Measurements from ENCODE around the gene ASAH2B. TPM values are rescaled to one million over a fixed set of nuclear protein-coding genes. Genes with fewer than 3 reads are reported as not detected.
"Not testable (repeated sequence)": the region's sequence is repeated elsewhere in the genome, so short reads cannot be mapped to it uniquely, and the experiment has no call there.

ASAH2B gene
- total and polyA plus RNA-seq, 2 donors (not counting 3 experiments of a cell fraction or from before 2014, with no cell fraction given), result 1.9 to 6.5 TPM

DNA sequence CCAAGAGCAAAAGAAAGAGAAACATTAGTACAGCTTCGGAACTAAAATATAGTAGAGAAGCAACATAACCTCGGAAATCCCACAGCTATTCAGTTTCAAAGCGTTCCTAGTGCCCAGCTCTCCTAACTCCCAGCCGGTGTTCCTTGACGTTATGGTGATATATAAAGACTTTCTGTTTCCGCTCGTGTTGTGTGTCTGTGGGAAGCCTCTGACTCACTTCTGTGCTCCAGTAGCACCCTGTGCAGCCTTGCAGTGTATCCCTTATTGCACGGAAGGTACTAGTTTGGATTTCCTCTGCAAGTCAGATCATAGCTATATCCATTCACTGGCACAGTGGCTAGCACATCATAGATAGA lies 535 bp downstream of the ASAH2B start:
- Histone ChIP-seq H3K4me1 (ENCODE audit: control insufficient read depth, extremely low read depth, insufficient read depth, low read length) (no peaks in the 10 kb centered on the region), H3K79me2 (ENCODE audit: control insufficient read depth, insufficient read depth, low read length) (no peaks in the 10 kb centered on the region), H3K9me3 (replicated peaks; ENCODE audit: control insufficient read depth, insufficient read depth, low read length) (no peaks in the 10 kb centered on the region), H3K4me2 (ENCODE audit: insufficient read depth, low read length) (peak overlapping the region; percentile 61), H3K9me1 (replicated peaks; ENCODE audit: control insufficient read depth, extremely low read depth, insufficient read depth, low read length) (no peaks in the 10 kb centered on the region), H3K4me3 (replicated peaks in 1 of 3; ENCODE audit: insufficient read depth in 1 of 3, low read depth in 1 of 3, low read length in 3 of 3) (peak overlapping the region; percentile 65 to 76 (median 70)), H4K20me1 (replicated peaks; ENCODE audit: control insufficient read depth, extremely low read depth, insufficient read depth, low read length) (no peaks in the 10 kb centered on the region), H3K27me3 (ENCODE audit: control insufficient read depth in 2 of 2, insufficient read depth in 2 of 2, low read length in 2 of 2) (no peaks in the 10 kb centered on the region), H3K36me3 (ENCODE audit: control insufficient read depth in 2 of 2, extremely low read depth in 1 of 2, insufficient read depth in 2 of 2, low read length in 2 of 2) (no peaks in the 10 kb centered on the region), H3K27ac (ENCODE audit: insufficient read depth, low read depth, low read length) (peak overlapping the region; percentile 87), H3K9ac (replicated peaks; ENCODE audit: extremely low read depth, insufficient read depth, low read length) (peak overlapping the region; percentile 89), H2AFZ (ENCODE audit: low read depth, low read length) (peak overlapping the region; percentile 93)
- TF ChIP-seq FOS (IDR thresholded peaks at IDR 0.05; ENCODE audit: borderline replicate concordance, insufficient read depth, low read length), result peak; percentile 69
- no peak for TF ChIP-seq MAX (IDR thresholded peaks at IDR 0.05; ENCODE audit: insufficient read depth, insufficient read length)
- intact Hi-C loops (cut with micrococcal nuclease) (no loop called here), dilution Hi-C loops (cut with MboI; ENCODE audit: extremely low pct_ligation_motif_present, low sequenced_read_pairs) (no loop called here)
- CTCF ChIA-PET, result interaction anchor here (1.2 kb wide), 1 partner anchor 323 kb away, joined by 3 read pairs; no protein-coding TSS in a partner anchor
- FAIRE-seq (no peak), DNase-seq (ENCODE audit: low read depth, low spot score) (peak; percentile 69)
- BruUV-seq (replicated peaks), result no TSS peak
- POLR2A ChIA-PET, result no interaction called here

GRCh38 chr10:50742820-50743219 lies 3.1 kb downstream of the ASAH2B start:
- FAIRE-seq; intact Hi-C loops (cut with micrococcal nuclease); CTCF ChIA-PET: not testable (repeated sequence)

DNA sequence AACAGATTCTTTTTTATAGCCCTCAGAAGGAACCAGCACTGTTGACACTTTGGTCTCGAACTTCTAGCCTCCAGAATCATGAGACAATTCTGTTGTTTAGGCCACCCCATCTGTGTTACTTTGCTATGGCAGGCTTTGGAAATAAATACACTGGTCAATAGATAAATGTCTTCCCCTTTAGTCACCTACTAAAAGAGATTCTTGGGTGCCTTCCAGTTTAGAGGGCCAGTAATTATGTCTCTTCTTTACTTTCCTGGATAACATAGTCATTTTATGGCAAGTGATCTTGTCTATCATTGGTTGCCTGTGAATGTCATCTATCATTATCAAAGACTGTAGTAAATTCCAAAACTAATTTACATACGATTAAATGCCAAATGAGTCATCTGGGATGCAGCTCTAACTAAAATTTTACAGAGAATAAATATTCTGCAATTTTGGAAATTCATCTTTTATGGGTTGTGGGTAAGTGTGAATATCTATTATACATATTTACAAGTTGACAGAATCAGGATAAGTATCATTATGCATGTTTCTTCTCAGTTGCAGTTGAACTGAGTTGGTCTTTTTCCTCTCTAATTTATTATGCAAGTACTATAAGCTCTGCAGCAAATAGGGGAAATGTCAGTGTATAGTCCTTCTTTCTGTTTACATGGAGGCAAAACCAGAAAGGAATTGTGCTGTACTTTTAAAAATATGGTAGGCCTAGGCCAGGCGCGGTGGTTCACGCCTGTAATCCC lies 27.2 kb downstream of the ASAH2B start:
- intact Hi-C loops (cut with micrococcal nuclease); H3K9me3 ChIP-seq (replicated peaks; ENCODE audit: control insufficient read depth, insufficient read depth, low read length); H3K4me1 ChIP-seq (ENCODE audit: control insufficient read depth, extremely low read depth, insufficient read depth, low read length); BruUV-seq (replicated peaks); H4K20me1 ChIP-seq (replicated peaks; ENCODE audit: control insufficient read depth, extremely low read depth, insufficient read depth, low read length); H3K9ac ChIP-seq (replicated peaks; ENCODE audit: extremely low read depth, insufficient read depth, low read length); POLR2A ChIA-PET; H2AFZ ChIP-seq (ENCODE audit: low read depth, low read length); H3K4me2 ChIP-seq (ENCODE audit: insufficient read depth, low read length); dilution Hi-C loops (cut with MboI; ENCODE audit: extremely low pct_ligation_motif_present, low sequenced_read_pairs); H3K4me3 ChIP-seq (replicated peaks in 1 of 3; ENCODE audit: insufficient read depth in 1 of 3, low read depth in 1 of 3, low read length in 3 of 3); DNase-seq (ENCODE audit: low read depth, low spot score); FAIRE-seq; CTCF ChIA-PET; H3K9me1 ChIP-seq (replicated peaks; ENCODE audit: control insufficient read depth, extremely low read depth, insufficient read depth, low read length); H3K27ac ChIP-seq (ENCODE audit: insufficient read depth, low read depth, low read length); H3K79me2 ChIP-seq (ENCODE audit: control insufficient read depth, insufficient read depth, low read length); H3K36me3 ChIP-seq (ENCODE audit: control insufficient read depth in 2 of 2, extremely low read depth in 1 of 2, insufficient read depth in 2 of 2, low read length in 2 of 2); H3K27me3 ChIP-seq (ENCODE audit: control insufficient read depth in 2 of 2, insufficient read depth in 2 of 2, low read length in 2 of 2): not testable (repeated sequence)

More at GRCh38 chr10:50742820-50743219, 3.1 kb downstream of the ASAH2B start:
- H2AFZ ChIP-seq (ENCODE audit: low read depth, low read length); H4K20me1 ChIP-seq (replicated peaks; ENCODE audit: control insufficient read depth, extremely low read depth, insufficient read depth, low read length); H3K79me2 ChIP-seq (ENCODE audit: control insufficient read depth, insufficient read depth, low read length); H3K4me2 ChIP-seq (ENCODE audit: insufficient read depth, low read length); H3K9me1 ChIP-seq (replicated peaks; ENCODE audit: control insufficient read depth, extremely low read depth, insufficient read depth, low read length); DNase-seq (ENCODE audit: low read depth, low spot score); H3K4me3 ChIP-seq (replicated peaks in 1 of 3; ENCODE audit: insufficient read depth in 1 of 3, low read depth in 1 of 3, low read length in 3 of 3); H3K9ac ChIP-seq (replicated peaks; ENCODE audit: extremely low read depth, insufficient read depth, low read length); H3K27me3 ChIP-seq (ENCODE audit: control insufficient read depth in 2 of 2, insufficient read depth in 2 of 2, low read length in 2 of 2); H3K36me3 ChIP-seq (ENCODE audit: control insufficient read depth in 2 of 2, extremely low read depth in 1 of 2, insufficient read depth in 2 of 2, low read length in 2 of 2); H3K4me1 ChIP-seq (ENCODE audit: control insufficient read depth, extremely low read depth, insufficient read depth, low read length); POLR2A ChIA-PET; dilution Hi-C loops (cut with MboI; ENCODE audit: extremely low pct_ligation_motif_present, low sequenced_read_pairs); H3K27ac ChIP-seq (ENCODE audit: insufficient read depth, low read depth, low read length); BruUV-seq (replicated peaks); H3K9me3 ChIP-seq (replicated peaks; ENCODE audit: control insufficient read depth, insufficient read depth, low read length): not testable (repeated sequence)

DNA sequence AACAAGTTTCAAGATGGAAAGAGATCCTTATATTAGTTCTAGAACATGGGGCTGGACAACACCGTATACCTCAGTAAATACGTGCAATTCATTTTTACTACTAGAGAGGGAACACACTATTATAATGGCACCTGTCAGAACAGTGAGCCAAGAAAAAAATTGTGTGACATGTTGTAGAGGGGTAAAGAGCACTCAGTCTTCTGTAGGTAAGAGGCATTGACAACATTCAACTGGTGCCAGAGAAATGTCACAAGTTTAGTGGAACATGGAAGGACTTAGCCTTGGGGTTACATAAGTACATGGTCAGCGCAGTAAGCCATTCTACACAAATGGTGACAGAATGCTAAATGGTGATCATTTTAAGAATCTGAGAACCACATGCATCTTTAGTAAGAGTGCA lies 32.3 kb downstream of the ASAH2B start:
- H4K20me1 ChIP-seq (replicated peaks; ENCODE audit: control insufficient read depth, extremely low read depth, insufficient read depth, low read length); POLR2A ChIA-PET; H3K9me3 ChIP-seq (replicated peaks; ENCODE audit: control insufficient read depth, insufficient read depth, low read length); CTCF ChIA-PET; H3K27ac ChIP-seq (ENCODE audit: insufficient read depth, low read depth, low read length); H3K4me2 ChIP-seq (ENCODE audit: insufficient read depth, low read length); H3K36me3 ChIP-seq (ENCODE audit: control insufficient read depth in 2 of 2, extremely low read depth in 1 of 2, insufficient read depth in 2 of 2, low read length in 2 of 2); FAIRE-seq; H2AFZ ChIP-seq (ENCODE audit: low read depth, low read length); H3K27me3 ChIP-seq (ENCODE audit: control insufficient read depth in 2 of 2, insufficient read depth in 2 of 2, low read length in 2 of 2); H3K79me2 ChIP-seq (ENCODE audit: control insufficient read depth, insufficient read depth, low read length); DNase-seq (ENCODE audit: low read depth, low spot score); H3K4me1 ChIP-seq (ENCODE audit: control insufficient read depth, extremely low read depth, insufficient read depth, low read length); H3K4me3 ChIP-seq (replicated peaks in 1 of 3; ENCODE audit: insufficient read depth in 1 of 3, low read depth in 1 of 3, low read length in 3 of 3); BruUV-seq (replicated peaks); intact Hi-C loops (cut with micrococcal nuclease); H3K9me1 ChIP-seq (replicated peaks; ENCODE audit: control insufficient read depth, extremely low read depth, insufficient read depth, low read length); dilution Hi-C loops (cut with MboI; ENCODE audit: extremely low pct_ligation_motif_present, low sequenced_read_pairs); H3K9ac ChIP-seq (replicated peaks; ENCODE audit: extremely low read depth, insufficient read depth, low read length): not testable (repeated sequence)

All from endothelial cell of umbilical vein (primary cell).